SU-DHL-6 (cell line): Measurements from ENCODE around the gene KRTAP10-4.

Source experiments
- H2AFZ ChIP-seq: fragments of 200-600 bp; sonication (generic); 2 replicates; pipeline ENCODE4 v1.6.1; 2014; ENCODE audit warnings: low read depth, mild to moderate bottlenecking, moderate library complexity, mixed read lengths, antibody characterized with exemption, low read length; ENCODE audit not compliant: severe bottlenecking
- H3F3A ChIP-seq: fragments of 200-600 bp; shearing (Covaris generic); 2 replicates; pipeline ENCODE4 v1.6.0; 2016; ENCODE audit warnings: antibody characterized with exemption, mild to moderate bottlenecking; ENCODE audit not compliant: insufficient read depth
- H3K27ac ChIP-seq: fragments of 200-600 bp; sonication (generic); 2 replicates; pipeline ENCODE4 v1.5.1; 2016; ENCODE audit warnings: low read depth, mild to moderate bottlenecking, low read length, moderate library complexity, mixed read lengths
- H3K27me3 ChIP-seq: fragments of 200-600 bp; sonication (generic), shearing (Covaris generic); 2 replicates; pipeline ENCODE4 v1.6.0; 2014; ENCODE audit warnings: mild to moderate bottlenecking, low read length
- H3K36me3 ChIP-seq: fragments of 200-600 bp; sonication (generic); 2 replicates; pipeline ENCODE4 v1.6.1; 2014; ENCODE audit warnings: mild to moderate bottlenecking, low read length, mixed read lengths
- H3K4me2 ChIP-seq: fragments of 300-600, 200-600 bp; shearing (Covaris generic), sonication (generic); 2 replicates; pipeline ENCODE4 v1.6.0; 2014; ENCODE audit warnings: low read length, low read depth, mild to moderate bottlenecking; ENCODE audit not compliant: poor library complexity, severe bottlenecking
- H3K4me3 ChIP-seq: fragments of 200-600 bp; sonication (generic); 2 replicates; pipeline ENCODE4 v1.5.1; 2014; ENCODE audit warnings: antibody characterized with exemption, low read length, mild to moderate bottlenecking, mixed read lengths; ENCODE audit not compliant: insufficient read depth, poor library complexity, severe bottlenecking
- H3K79me2 ChIP-seq: fragments of 200-600 bp; sonication (generic); 2 replicates; pipeline ENCODE4 v1.6.1; 2014; ENCODE audit warnings: mild to moderate bottlenecking, low read length, moderate library complexity; ENCODE audit not compliant: insufficient read depth
- H3K9ac ChIP-seq: fragments of 200-600 bp; sonication (generic); 2 replicates; pipeline ENCODE4 v1.7.0; 2014; ENCODE audit warnings: mild to moderate bottlenecking, low read length
- H3K9me2 ChIP-seq: fragments of 200-600 bp; sonication (generic); replicated peaks from 2 replicates; pipeline ENCODE4 v1.6.1; 2014; ENCODE audit warnings: low read length; ENCODE audit not compliant: insufficient read depth
- H3K9me3 ChIP-seq: fragments of 200-600 bp; sonication (generic); 2 replicates; pipeline ENCODE4 v1.6.1; 2014; ENCODE audit warnings: low read length, mixed read lengths; ENCODE audit not compliant: insufficient read depth
- H4K20me1 ChIP-seq: fragments of 200-600 bp; sonication (generic); 2 replicates; pipeline ENCODE4 v1.6.1; 2014; ENCODE audit warnings: low read depth, mild to moderate bottlenecking, antibody characterized with exemption, low read length, moderate library complexity, mixed read lengths
- CTCF ChIP-seq: fragments of 200-600 bp; sonication (generic); IDR thresholded peaks from one replicate; pipeline ENCODE4 v1.5.1; 2017; ENCODE audit warnings: antibody characterized with exemption, mild to moderate bottlenecking, low read length, moderate library complexity; ENCODE audit not compliant: insufficient read depth, poor library complexity, severe bottlenecking
- EZH2phosphoT487 ChIP-seq: fragments of 200-600 bp; sonication (generic), shearing (Covaris generic); conservative IDR thresholded peaks from 2 replicates; pipeline ENCODE4 v1.6.1; 2018; ENCODE audit warnings: mild to moderate bottlenecking, antibody characterized with exemption, low read length, moderate library complexity, mixed read lengths

The KRTAP10-4 gene

GRCh38 chr21:44568261-44568660 lies 5.3 kb upstream of the KRTAP10-4 start:
- no peaks in the 10 kb centered on the region for H3K36me3 ChIP-seq
- H4K20me1 ChIP-seq = no peaks in the 10 kb centered on the region
- H3K9ac ChIP-seq = no peak overlapping the region
- no peak overlapping the region for H3K4me2 ChIP-seq
- H3K9me3 ChIP-seq = no peaks in the 10 kb centered on the region
- H3K4me3 ChIP-seq = no peak overlapping the region
- H3K9me2 ChIP-seq = no peaks in the 10 kb centered on the region
- no peaks in the 10 kb centered on the region for H3K27me3 ChIP-seq
- no peak overlapping the region for H3K27ac ChIP-seq
- H2AFZ ChIP-seq = no peak overlapping the region
- TF ChIP-seq EZH2phosphoT487 = no peak
- no peak for TF ChIP-seq CTCF
- no peaks in the 10 kb centered on the region for H3F3A ChIP-seq
- no peaks in the 10 kb centered on the region for H3K79me2 ChIP-seq

DNA sequence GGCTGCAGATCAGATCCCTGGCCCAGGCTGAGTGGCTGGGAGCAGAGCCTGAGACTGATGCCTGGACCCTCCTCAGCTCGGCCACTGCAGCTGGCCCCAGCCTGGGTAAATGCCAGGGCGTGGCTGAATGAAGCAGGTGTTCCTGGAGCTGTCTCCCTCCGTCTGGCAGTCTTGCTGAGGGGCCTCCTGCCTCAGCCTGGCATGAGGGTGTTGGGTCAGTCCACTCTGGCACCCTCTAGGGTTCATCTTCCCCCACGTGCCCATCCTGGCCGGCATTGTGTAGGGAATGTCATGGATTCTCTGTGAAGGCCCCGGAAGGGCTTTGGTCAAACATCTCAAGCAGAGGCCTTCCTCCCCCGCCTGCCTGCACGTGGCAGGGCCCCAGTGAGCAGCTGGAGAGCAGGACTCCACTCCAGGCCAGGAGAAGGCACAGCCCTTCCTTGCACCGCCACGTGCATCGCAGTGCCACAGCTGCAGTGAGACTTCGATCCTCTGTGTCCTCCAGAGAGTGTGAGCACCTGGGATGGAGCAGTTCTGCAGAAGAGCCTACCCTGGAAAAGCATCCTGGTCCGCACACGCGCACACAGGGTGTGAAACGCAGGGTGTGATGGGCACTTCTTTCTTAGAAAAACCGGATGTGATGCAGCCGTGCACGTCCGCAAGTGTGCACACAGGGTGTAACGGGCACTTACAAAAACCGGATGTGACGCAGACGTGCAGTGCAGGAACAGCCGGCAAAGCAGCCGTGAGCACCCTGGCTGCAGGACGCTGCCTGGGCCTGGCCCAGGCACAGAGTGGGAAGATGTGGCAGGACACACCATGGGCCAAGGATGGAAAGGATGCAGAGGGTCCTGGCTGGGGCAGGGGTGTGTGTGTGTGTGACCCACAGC lies 4.6 kb upstream of the KRTAP10-4 start:
- H3K27ac ChIP-seq = no peak overlapping the region
- no peaks in the 10 kb centered on the region for H3K9me2 ChIP-seq
- no peak overlapping the region for H2AFZ ChIP-seq
- TF ChIP-seq CTCF (no peak), EZH2phosphoT487 (no peak)
- H3K27me3 ChIP-seq = no peaks in the 10 kb centered on the region
- H3K9me3 ChIP-seq = no peaks in the 10 kb centered on the region
- H4K20me1 ChIP-seq = no peaks in the 10 kb centered on the region
- no peak overlapping the region for H3K9ac ChIP-seq
- H3K4me3 ChIP-seq = no peak overlapping the region
- no peaks in the 10 kb centered on the region for H3K79me2 ChIP-seq
- no peak overlapping the region for H3K4me2 ChIP-seq
- no peaks in the 10 kb centered on the region for H3K36me3 ChIP-seq
- no peaks in the 10 kb centered on the region for H3F3A ChIP-seq

GRCh38 chr21:44569861-44570517 lies 3.5 kb upstream of the KRTAP10-4 start:
- no peaks in the 10 kb centered on the region for H4K20me1 ChIP-seq
- no peak overlapping the region for H3K4me3 ChIP-seq
- H3K9me3 ChIP-seq = no peaks in the 10 kb centered on the region
- no peaks in the 10 kb centered on the region for H3K79me2 ChIP-seq
- H2AFZ ChIP-seq = no peak overlapping the region
- TF ChIP-seq EZH2phosphoT487 (no peak), CTCF (no peak)
- H3K4me2 ChIP-seq = no peak overlapping the region
- no peaks in the 10 kb centered on the region for H3K9me2 ChIP-seq
- no peak overlapping the region for H3K27ac ChIP-seq
- no peak overlapping the region for H3K9ac ChIP-seq
- no peaks in the 10 kb centered on the region for H3K27me3 ChIP-seq
- H3F3A ChIP-seq = no peaks in the 10 kb centered on the region
- H3K36me3 ChIP-seq = no peaks in the 10 kb centered on the region
